OCI-LY7 (cell line): Measurements from ENCODE around the gene FAM162A. TPM values are rescaled to one million over a fixed set of nuclear protein-coding genes. Genes with fewer than 3 reads are reported as not detected.

Experiments
- BruUV-seq: library from RNA; stranded (reverse); fragments of 400-500 nt; replicated peaks from 2 replicates; lab custom pipeline; 2021; lab: Mats Ljungman, UMichigan
- CTCF ChIA-PET: fragments of 300-600 bp; sonication (Branson Sonifier 250); formaldehyde crosslinking; loops from one replicate; lab custom pipeline; 2022; ENCODE audit warnings: antibody characterized with exemption; ENCODE audit not compliant: unreplicated experiment; lab: Charles Lee
- POLR2A ChIA-PET: fragments of 300-600 bp; sonication (Branson Sonifier 250); formaldehyde crosslinking; loops from one replicate; lab custom pipeline; 2022; ENCODE audit warnings: antibody characterized with exemption; lab: Charles Lee
- DNase-seq: peaks from one replicate; pipeline ENCODE4 v3.0.0-alpha.2; 2015; ENCODE audit warnings: low spot score
- H2AFZ ChIP-seq: fragments of 200-600 bp; sonication (generic), shearing (Covaris generic); 2 replicates; pipeline ENCODE4 v1.6.1; 2014; ENCODE audit warnings: mild to moderate bottlenecking, antibody characterized with exemption, low read length, moderate library complexity
- H3K27ac ChIP-seq: fragments of 200-600 bp; sonication (generic); 2 replicates; pipeline ENCODE4 v1.5.1; 2014; ENCODE audit warnings: mixed run types, low read depth, mild to moderate bottlenecking, moderate library complexity, low read length, inconsistent platforms; ENCODE audit not compliant: poor library complexity, severe bottlenecking
- H3K36me3 ChIP-seq: fragments of 200-600 bp; sonication (generic); 2 replicates; pipeline ENCODE4 v1.6.1; 2014; ENCODE audit warnings: mild to moderate bottlenecking, antibody characterized with exemption, low read length, moderate library complexity, mixed read lengths; ENCODE audit not compliant: insufficient read depth
- H3K4me1 ChIP-seq: fragments of 200-600 bp; sonication (generic); 2 replicates; pipeline ENCODE4 v1.5.1; 2014; ENCODE audit warnings: mild to moderate bottlenecking, low read length; ENCODE audit not compliant: insufficient read depth, poor library complexity, severe bottlenecking
- H3K4me2 ChIP-seq: fragments of 200-600 bp; sonication (generic); 2 replicates; pipeline ENCODE4 v1.6.1; 2014; ENCODE audit warnings: mild to moderate bottlenecking, low read length
- H3K4me3 ChIP-seq: fragments of 200-600 bp; sonication (generic); 2 replicates; pipeline ENCODE4 v1.5.1; 2014; ENCODE audit warnings: mild to moderate bottlenecking, low read depth, low read length; ENCODE audit not compliant: poor library complexity, severe bottlenecking
- H3K79me2 ChIP-seq: fragments of 200-600 bp; sonication (generic); 2 replicates; pipeline ENCODE4 v1.6.1; 2016; ENCODE audit warnings: low read depth, mild to moderate bottlenecking, low read length, moderate library complexity, mixed read lengths; ENCODE audit not compliant: insufficient read depth
- H3K9me2 ChIP-seq: fragments of 200-600 bp; sonication (generic); 2 replicates; pipeline ENCODE4 v1.6.1; 2016; ENCODE audit warnings: mild to moderate bottlenecking, low read length, mixed read lengths; ENCODE audit not compliant: insufficient read depth
- H3K9me3 ChIP-seq: fragments of 200-600 bp; sonication (generic); 2 replicates; pipeline ENCODE4 v1.6.1; 2014; ENCODE audit warnings: mild to moderate bottlenecking, mixed run types, low read length, mixed read lengths
- H4K20me1 ChIP-seq: fragments of 200-600 bp; sonication (generic); 2 replicates; pipeline ENCODE4 v1.6.1; 2014; ENCODE audit warnings: mild to moderate bottlenecking, antibody characterized with exemption, low read length, moderate library complexity, mixed read lengths; ENCODE audit not compliant: insufficient read depth
- EZH2phosphoT487 ChIP-seq: fragments of 200-600 bp; sonication (generic); IDR thresholded peaks from 2 replicates; pipeline ENCODE4 v1.6.1; 2018; ENCODE audit warnings: low read depth, borderline replicate concordance, mild to moderate bottlenecking, mixed run types, antibody characterized with exemption, low read length, moderate library complexity, mixed read lengths
- intact Hi-C: fragments of 100-400 bp; cut with micrococcal nuclease; formaldehyde crosslinking; loops from one replicate; pipeline ENCODE4 v1.10.0; 2022; ENCODE audit not compliant: unreplicated experiment
- total RNA-seq, 2 experiments: library from RNA; depleted of rRNA in 1 of 2; stranded (reverse); fragments of >200 nt in 1 of 2; shearing (Covaris generic) in 1 of 2; gene quantifications; 2 replicates each; pipeline ENCODE4 v1.2.3, GENCODE V29; 2014 to 2022
- TF ChIP-seq, protein P1 (sequence below): fragments of 200-600 bp; sonication (generic); conservative IDR thresholded peaks from 2 replicates; pipeline ENCODE4 v1.5.1; 2014; ENCODE audit warnings: mild to moderate bottlenecking, antibody characterized with exemption, low read length, moderate library complexity, mixed read lengths

Gene FAM162A
- total RNA-seq, 2 experiments from 2014 or later, result 43.2 to 61.1 TPM

DNA sequence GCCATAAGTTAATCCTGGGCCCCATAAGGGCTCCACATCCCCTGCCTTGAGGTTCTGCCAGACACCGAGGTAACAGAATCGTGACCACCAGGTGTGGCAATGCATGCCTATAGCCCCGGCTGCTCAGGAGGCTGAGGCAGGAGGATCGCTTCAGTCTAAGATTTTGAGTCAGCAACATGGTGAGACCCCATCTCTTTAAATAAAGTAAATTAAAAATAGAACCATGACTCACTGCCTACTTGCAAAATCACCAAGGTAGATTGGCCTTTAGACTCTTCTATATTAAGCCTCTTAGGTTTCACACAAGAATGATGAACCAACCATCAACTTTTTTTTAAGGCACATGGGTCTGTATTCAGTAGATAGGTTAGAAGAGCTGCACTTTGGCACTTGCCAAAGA, 22.2 kb downstream of the FAM162A start:
- ChIA-PET CTCF (no interaction called here), POLR2A (interaction anchor here (1.4 to 2.1 kb wide), 2 partner anchors 9 to 13 kb away, joined by 5 to 7 read pairs; partner anchors contain the start of gene WDR5B)
- H3K9me2 ChIP-seq, result no peaks in the 10 kb centered on the region
- peaks cover 5% of the 10 kb centered on the region for H3K4me1 ChIP-seq
- H3K36me3 ChIP-seq, result peaks cover 79% of the 10 kb centered on the region
- no peaks in the 10 kb centered on the region for H4K20me1 ChIP-seq
- no peak overlapping the region for H2AFZ ChIP-seq
- H3K4me2 ChIP-seq, result no peak overlapping the region
- no peak for DNase-seq
- no TSS peak for BruUV-seq
- no peak for TF ChIP-seq EZH2phosphoT487
- TF ChIP-seq, protein P1, sequence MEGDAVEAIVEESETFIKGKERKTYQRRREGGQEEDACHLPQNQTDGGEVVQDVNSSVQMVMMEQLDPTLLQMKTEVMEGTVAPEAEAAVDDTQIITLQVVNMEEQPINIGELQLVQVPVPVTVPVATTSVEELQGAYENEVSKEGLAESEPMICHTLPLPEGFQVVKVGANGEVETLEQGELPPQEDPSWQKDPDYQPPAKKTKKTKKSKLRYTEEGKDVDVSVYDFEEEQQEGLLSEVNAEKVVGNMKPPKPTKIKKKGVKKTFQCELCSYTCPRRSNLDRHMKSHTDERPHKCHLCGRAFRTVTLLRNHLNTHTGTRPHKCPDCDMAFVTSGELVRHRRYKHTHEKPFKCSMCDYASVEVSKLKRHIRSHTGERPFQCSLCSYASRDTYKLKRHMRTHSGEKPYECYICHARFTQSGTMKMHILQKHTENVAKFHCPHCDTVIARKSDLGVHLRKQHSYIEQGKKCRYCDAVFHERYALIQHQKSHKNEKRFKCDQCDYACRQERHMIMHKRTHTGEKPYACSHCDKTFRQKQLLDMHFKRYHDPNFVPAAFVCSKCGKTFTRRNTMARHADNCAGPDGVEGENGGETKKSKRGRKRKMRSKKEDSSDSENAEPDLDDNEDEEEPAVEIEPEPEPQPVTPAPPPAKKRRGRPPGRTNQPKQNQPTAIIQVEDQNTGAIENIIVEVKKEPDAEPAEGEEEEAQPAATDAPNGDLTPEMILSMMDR, result no peak
- no peak overlapping the region for H3K27ac ChIP-seq
- no peak overlapping the region for H3K4me3 ChIP-seq
- H3K79me2 ChIP-seq, result no peaks in the 10 kb centered on the region
- no peaks in the 10 kb centered on the region for H3K9me3 ChIP-seq
- intact Hi-C loops, result no loop called here

DNA sequence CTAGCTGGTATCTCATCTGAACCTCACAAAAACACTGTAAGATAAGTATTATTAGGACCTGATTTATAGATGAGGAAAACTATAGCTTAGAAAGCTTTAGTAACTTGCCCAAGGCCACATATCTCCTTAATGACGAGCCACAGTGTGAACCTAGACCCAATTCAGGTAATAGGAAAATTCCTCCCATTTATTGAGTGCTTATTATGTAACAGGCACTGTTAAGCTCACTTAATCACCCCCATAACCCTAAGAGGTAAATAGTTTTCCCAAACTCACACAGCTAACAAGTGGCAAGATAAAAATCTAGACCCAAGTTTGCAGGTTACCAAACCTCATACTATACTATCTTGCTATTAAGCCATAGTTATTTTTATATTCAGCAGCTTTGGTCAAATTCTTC, 24.0 kb downstream of the FAM162A start:
- Histone ChIP-seq H2AFZ (no peak overlapping the region), H3K4me1 (peaks cover 15% of the 10 kb centered on the region), H3K36me3 (peaks cover 92% of the 10 kb centered on the region), H3K4me3 (no peak overlapping the region), H3K9me3 (no peaks in the 10 kb centered on the region), H3K79me2 (peaks cover 3% of the 10 kb centered on the region; the same call in 1 of the 2 replicates), H3K27ac (no peak overlapping the region), H3K4me2 (no peak overlapping the region), H4K20me1 (no peaks in the 10 kb centered on the region), H3K9me2 (no peaks in the 10 kb centered on the region)
- intact Hi-C loops, result no loop called here
- no TSS peak for BruUV-seq
- ChIA-PET CTCF (interaction anchor here (1.4 kb wide), 1 partner anchor 24 kb away, joined by 8 read pairs; the partner anchor contains the start of gene FAM162A), POLR2A (interaction anchor here (0.6 to 2.1 kb wide), 3 partner anchors 8 to 50 kb away, joined by 3 to 7 read pairs (median 5); partner anchors contain the start of genes FAM162A and WDR5B)
- no peak for DNase-seq
- TF ChIP-seq, protein P1, result no peak
- TF ChIP-seq EZH2phosphoT487, result no peak

DNA sequence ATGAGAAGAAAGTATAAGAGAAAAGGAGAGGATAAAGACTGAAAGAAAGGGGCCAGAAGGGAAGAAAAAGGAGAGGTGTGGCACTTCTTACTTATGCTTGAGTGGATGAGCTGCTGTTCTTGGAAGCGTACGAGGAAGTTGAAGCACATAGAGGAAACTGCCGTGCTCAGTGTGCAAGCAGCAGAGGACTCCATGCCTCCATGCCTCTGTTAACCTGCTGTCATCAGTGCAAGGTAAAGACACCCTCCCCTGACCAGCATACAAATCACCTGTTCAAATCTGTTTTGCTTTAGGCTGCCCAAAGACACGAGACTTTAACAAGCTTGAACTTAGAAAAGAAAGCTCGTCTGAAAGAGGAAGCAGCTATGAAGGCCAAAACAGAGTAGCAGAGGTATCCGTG, 25.5 kb downstream of the FAM162A start:
- Histone ChIP-seq H3K79me2 (peaks cover 12% of the 10 kb centered on the region), H3K4me2 (no peak overlapping the region; the same call in 1 of the 2 replicates), H3K27ac (no peak overlapping the region), H3K9me2 (no peaks in the 10 kb centered on the region), H3K9me3 (no peaks in the 10 kb centered on the region), H3K36me3 (peaks cover 87% of the 10 kb centered on the region), H4K20me1 (no peaks in the 10 kb centered on the region), H2AFZ (no peak overlapping the region), H3K4me3 (no peak overlapping the region), H3K4me1 (peaks cover 19% of the 10 kb centered on the region)
- POLR2A ChIA-PET, result interaction anchor here (0.6 to 2.0 kb wide), 4 partner anchors 23 to 1638 kb away, joined by 3 to 11 read pairs (median 6); partner anchors contain the start of gene FAM162A
- no peak for DNase-seq
- intact Hi-C loops, result no loop called here
- CTCF ChIA-PET, result no interaction called here
- no TSS peak for BruUV-seq
- TF ChIP-seq EZH2phosphoT487, result no peak
- TF ChIP-seq, protein P1, result no peak
